Measurements from ENCODE around the gene INTS4.
"Not testable (repeated sequence)": the region's sequence is repeated elsewhere in the genome, so short reads cannot be mapped to it uniquely, and the experiment has no call there.

The INTS4 gene

DNA sequence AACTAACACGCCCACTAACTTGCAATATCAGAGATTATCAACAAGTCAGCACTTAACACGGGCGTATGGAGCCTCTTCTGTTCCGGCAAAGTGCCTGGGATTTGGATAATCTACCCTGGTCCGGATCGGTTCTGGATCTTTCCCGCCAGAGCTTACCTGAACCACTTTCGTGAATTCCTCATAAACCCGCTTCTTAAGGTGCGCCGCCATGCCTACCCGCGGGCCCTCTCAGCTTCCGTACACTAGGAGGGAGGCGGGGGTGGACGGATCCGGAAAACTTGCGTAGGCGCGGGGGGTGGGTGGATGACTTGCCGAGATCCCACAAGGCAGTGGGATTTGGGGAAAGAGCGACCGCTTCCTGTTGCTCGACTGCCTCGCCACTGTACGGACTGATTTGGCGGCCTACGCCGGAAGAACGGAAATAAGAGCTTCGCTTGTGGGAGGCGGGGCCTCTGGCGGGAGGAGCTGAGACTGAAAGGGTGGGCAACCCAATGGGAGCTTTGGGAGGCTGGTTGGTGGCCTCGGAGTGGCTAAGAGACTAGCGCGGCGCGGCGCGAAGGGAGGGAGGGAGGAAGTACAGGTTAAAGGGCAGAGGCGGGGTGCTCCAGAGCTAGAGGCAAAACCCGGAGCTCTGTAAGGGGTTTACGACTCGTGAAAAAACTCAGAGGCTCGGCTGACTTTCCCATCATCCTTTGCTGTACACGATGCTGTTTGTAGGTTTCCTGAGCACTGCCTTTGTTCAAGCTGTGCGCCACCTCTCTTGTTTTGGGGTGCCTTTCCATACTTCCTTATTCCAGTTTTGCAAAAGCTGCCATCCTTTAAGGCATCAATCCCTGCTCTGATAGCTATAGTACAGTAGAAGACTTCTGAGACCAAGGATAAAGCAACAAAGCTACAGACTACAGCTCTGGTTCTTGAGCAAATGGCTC is at the start of gene INTS4:
Gene INTS4 (minus strand): TSS at position 235 of the 929 bp plus-strand sequence. CDS start 25 bp downstream, at position 210.
- DNase-seq = peak; percentile 99

- no peak for DNase-seq
These were observed 47.5 kb upstream of the INTS4 start for GRCh38 chr11:78041843-78042440.

- not testable (repeated sequence) for DNase-seq
These were observed 46.9 kb upstream of the INTS4 start for GRCh38 chr11:78041380-78041719.

- no peak for DNase-seq
These were observed 46.4 kb upstream of the INTS4 start for GRCh38 chr11:78040691-78041379.

- DNase-seq = no peak
These were observed 45.6 kb upstream of the INTS4 start for GRCh38 chr11:78039919-78040671.

GRCh38 chr11:78039391-78039918 is 45.0 kb upstream of the INTS4 start:
- no peak for DNase-seq

- DNase-seq = no peak
These were observed 44.3 kb upstream of the INTS4 start for GRCh38 chr11:78038697-78039313.

GRCh38 chr11:78037825-78038620 is 43.6 kb upstream of the INTS4 start:
- DNase-seq = no peak

DNA sequence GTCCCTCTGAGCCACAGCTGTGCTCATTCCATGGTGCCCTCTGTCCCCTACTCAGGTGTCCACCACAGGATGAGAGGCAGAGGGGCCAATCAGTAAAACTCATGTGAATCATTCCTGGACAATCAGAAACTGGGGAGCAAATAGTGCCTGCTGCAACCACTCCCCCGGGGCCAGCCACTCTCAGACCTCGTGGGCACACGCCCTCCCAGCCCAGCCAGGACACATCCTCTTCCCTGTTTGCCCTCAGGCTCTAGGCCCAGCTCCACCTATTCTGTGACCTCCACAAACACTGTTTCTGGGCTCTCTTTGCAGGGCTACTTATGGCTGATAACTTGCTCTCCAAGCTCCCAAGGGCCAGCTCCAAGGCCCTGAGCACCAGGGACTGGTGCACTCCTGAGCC is 42.6 kb upstream of the INTS4 start:
- no peak for DNase-seq

DNA sequence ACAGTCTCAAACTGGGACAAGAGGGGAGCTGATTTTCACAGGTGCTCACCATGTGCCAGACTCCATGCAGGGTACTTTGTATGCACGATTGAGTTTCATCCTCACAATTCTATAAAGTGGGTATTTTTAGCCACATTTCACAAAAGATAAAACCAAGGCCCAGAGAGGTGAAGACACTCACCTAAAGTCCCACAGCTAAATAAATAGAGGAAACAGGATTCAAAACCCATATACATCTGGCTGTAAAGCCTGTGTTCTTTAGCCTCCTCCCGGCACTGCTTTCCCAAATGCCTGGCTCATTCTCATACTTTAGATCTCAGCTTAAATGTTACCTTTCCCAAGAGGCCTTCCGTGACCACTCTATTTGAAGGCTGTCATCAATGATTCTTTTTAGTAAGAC is 41.8 kb upstream of the INTS4 start:
- no peak for DNase-seq

DNA sequence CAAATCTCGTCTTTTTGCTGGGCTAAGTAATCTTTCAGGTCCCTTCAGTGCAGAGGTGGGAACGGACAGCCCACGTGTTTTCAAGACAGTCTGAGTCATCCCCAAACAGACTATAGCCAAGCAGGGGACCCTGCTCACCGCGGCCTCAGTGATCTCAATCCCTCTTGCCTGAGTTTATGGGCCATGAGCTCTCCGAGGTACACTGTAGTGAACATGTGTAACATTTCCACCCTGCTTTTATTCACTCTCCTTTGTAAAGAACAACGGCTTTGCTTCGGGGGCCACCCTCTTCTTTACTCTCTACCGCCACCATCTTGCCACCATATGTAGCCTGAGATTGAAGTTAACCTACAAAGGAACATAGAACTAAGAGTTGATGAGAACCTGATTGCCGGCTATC is 40.2 kb upstream of the INTS4 start:
- DNase-seq = no peak

DNA sequence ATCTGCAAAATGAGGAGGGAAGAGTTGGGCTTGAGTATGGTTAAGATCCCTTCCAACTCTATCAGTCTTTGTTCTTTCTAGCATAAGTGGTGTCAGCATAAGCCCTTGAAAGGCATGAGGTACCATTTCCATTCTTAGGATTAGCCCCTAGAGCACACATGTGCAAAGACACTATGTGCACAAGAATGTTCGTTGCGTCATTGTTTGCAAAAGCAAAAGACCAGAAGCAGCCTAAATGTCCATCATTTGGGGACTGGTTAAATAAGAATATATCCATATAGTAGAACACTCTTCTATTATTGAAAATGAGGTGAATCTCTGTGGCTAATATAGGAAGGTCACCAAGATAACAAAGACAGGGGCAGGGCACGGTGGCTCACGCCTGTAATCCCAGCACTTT is 38.6 kb upstream of the INTS4 start:
- no peak for DNase-seq

GRCh38 chr11:78032090-78032489 is 37.6 kb upstream of the INTS4 start:
- DNase-seq = no peak

DNA sequence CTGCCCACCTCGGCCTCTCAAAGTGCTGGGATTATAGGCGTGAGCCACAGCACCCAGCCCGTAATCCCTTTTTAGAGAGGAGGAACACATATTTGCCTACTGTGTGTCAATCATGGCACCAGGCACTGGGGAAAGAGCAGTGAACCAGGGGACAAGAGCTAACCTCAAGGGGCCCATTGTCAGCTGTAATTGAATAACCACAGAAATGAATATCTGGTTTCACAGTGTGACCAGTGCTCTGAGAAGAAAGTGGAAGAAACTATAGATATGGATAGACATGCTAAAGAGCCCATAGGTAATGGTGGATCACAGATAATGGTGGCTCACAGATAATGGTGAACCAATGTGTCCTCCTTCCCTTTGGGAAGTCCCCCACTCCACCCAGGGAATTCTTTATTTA is 37.2 kb upstream of the INTS4 start:
- no peak for DNase-seq

DNA sequence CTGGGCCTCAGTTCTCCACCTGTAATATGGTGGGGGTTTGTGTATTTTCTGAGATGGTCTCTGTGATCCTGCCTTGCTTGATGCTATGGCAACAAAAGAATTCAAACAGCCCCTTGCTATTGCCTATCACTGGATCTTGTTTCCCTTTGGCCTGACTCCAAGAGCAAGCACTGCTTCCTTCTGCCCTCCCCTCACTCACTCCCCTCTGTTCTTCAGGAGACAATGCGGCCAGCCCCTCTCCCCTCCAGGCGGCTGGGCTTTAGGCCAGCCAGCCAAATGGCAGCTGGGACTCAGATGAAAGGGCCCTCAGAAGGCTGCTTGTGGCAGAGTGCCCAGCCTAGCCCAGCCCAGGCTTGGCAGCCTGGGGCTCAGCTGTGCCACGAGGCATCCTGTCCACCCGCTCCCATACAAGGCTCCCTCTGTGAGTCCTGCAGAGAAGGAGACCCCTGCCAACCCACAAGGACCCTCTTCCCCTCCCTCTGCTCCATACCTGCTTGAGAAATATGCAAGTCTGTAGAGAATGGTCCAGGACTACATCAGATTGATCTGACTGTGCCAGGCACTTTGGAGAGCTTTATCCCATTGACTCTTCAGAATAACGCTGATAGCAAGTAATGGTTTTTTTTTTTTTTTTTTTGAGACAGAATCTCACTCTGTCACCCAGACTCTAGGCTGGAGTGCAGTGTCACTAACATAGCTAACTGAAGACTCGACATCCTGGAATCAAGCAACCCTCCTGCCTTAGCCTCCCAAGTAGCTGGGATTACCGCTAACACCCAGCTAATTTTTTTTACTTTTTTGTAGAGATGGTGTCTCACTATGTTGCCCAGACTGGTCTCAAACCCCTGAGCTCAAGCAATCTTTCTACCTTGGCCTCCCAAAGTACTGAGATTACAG is 36.2 kb upstream of the INTS4 start:
- no peak for DNase-seq

- not testable (repeated sequence) for DNase-seq
These were observed 34.0 kb upstream of the INTS4 start for GRCh38 chr11:78028423-78028822.

DNA sequence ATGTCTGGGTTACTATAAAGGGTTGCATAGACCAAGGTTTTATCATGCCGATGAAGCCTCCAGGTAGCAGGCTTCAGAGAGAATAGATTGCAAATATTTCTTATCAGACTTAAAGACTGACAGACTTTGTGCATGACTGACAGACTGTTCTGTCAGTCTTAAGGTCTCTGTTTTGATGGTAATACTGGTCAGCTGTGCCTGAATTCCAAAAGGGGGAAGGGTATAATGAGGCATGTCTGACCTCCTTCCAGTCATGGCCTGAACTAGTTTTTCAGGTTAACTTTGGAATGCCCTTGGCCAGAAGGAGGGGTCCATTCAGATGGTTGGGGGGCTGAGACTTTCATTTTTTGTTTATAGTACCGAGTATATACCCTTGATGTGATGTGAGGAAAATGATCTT is 33.3 kb upstream of the INTS4 start:
- no peak for DNase-seq

- no peak for DNase-seq
These were observed 30.9 kb upstream of the INTS4 start for GRCh38 chr11:78025378-78025777.

DNA sequence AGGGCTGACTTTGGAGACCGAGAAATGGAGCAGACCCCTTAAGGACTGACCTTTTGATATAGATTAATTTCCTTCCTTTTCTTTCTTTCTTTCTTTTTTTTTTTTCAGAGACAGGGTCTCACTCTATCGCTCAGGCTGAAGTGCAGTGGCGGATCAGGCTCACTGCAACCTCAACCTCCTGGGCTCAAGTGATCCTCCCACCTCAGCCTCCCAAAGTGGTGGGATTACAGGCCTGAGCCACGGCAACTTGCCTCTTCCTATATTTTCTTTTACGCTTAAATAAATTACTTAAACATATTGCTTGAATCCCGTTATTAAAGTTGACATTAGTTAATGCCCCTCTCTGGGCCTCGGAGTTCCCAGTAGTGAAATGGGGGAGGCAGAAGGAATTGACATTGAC is 29.0 kb upstream of the INTS4 start:
- no peak for DNase-seq
